ENCODE results near the gene CHTF8.

CHTF8 gene

GRCh38 chr16:69112285-69113129, 19.9 kb downstream of the CHTF8 start:
- DNase-seq, result peak in 2 of 4 experiments; percentile 25 to 35

GRCh38 chr16:69111876-69112230, 20.5 kb downstream of the CHTF8 start:
- DNase-seq, result no peak

GRCh38 chr16:69111216-69111875, 21.0 kb downstream of the CHTF8 start:
- no peak for DNase-seq

GRCh38 chr16:69110406-69110805, 22.0 kb downstream of the CHTF8 start:
- DNase-seq, result no peak

- DNase-seq, result no peak
These were observed 22.7 kb downstream of the CHTF8 start for GRCh38 chr16:69109486-69110270.

GRCh38 chr16:69108905-69109252, 23.5 kb downstream of the CHTF8 start:
- no peak for DNase-seq

- DNase-seq, result no peak
These were observed 24.1 kb downstream of the CHTF8 start for GRCh38 chr16:69108064-69108904.

- no peak for DNase-seq
These were observed 24.9 kb downstream of the CHTF8 start for GRCh38 chr16:69107316-69107962.

GRCh38 chr16:69106491-69107315, 25.7 kb downstream of the CHTF8 start:
- DNase-seq, result no peak

- no peak for DNase-seq
These were observed 26.7 kb downstream of the CHTF8 start, which contains the start of gene HAS3 for GRCh38 chr16:69105501-69106361. Gene HAS3, plus strand, starts transcription at chr16:69105653. Its CDS starts 3,743 bp downstream, at chr16:69109396.

GRCh38 chr16:69100071-69100691, 32.2 kb downstream of the CHTF8 start:
- no peak for DNase-seq

- no peak for DNase-seq
These were observed 37.2 kb downstream of the CHTF8 start for GRCh38 chr16:69095193-69095592.

GRCh38 chr16:69094501-69094900, 37.9 kb downstream of the CHTF8 start:
- DNase-seq, result no peak

- no peak for DNase-seq
These were observed 38.4 kb downstream of the CHTF8 start for GRCh38 chr16:69093974-69094373.

GRCh38 chr16:69089091-69089910, 43.1 kb downstream of the CHTF8 start:
- DNase-seq, result no peak

GRCh38 chr16:69088684-69089083, 43.7 kb downstream of the CHTF8 start:
- DNase-seq, result no peak

- no peak for DNase-seq
These were observed 45.2 kb downstream of the CHTF8 start for GRCh38 chr16:69087161-69087581.

- no peak for DNase-seq
These were observed 47.2 kb downstream of the CHTF8 start for GRCh38 chr16:69085032-69085695.

Measured in activated naive CD4-positive, alpha-beta T cell (primary cell).